Measurements from ENCODE around the gene UBE2I.
"Not testable (repeated sequence)": the region's sequence is repeated elsewhere in the genome, so short reads cannot be mapped to it uniquely, and the experiment has no call there.

DNA sequence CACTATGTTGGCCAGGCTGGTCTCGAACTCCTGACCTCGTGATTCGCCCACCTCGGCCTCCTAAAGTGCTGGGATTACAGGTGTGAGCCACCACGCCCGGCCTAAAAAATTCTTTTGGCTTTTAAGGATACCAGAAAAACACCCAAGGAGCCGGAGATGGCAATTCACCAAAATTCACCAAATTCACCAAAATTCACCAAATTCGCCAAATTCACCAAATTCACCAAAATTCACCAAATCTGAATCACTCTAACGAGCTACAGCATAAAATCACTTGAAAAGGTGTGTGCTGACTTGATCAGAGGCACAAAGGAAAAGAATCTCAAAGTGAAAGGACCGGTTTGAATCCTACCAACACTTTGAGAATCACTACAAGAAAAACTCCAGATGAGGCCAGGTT lies 19.5 kb downstream of the UBE2I start:
- TF ChIP-seq, protein P1, sequence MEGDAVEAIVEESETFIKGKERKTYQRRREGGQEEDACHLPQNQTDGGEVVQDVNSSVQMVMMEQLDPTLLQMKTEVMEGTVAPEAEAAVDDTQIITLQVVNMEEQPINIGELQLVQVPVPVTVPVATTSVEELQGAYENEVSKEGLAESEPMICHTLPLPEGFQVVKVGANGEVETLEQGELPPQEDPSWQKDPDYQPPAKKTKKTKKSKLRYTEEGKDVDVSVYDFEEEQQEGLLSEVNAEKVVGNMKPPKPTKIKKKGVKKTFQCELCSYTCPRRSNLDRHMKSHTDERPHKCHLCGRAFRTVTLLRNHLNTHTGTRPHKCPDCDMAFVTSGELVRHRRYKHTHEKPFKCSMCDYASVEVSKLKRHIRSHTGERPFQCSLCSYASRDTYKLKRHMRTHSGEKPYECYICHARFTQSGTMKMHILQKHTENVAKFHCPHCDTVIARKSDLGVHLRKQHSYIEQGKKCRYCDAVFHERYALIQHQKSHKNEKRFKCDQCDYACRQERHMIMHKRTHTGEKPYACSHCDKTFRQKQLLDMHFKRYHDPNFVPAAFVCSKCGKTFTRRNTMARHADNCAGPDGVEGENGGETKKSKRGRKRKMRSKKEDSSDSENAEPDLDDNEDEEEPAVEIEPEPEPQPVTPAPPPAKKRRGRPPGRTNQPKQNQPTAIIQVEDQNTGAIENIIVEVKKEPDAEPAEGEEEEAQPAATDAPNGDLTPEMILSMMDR (IDR thresholded peaks at IDR 0.05), result not testable (repeated sequence)
- not testable (repeated sequence) for TF ChIP-seq POLR2AphosphoS5 (IDR thresholded peaks at IDR 0.05)
